ENCODE results near the gene CADPS. TPM values are rescaled to one million over a fixed set of nuclear protein-coding genes. Genes with fewer than 3 reads are reported as not detected.

The CADPS gene
- total RNA-seq, 1 experiment from 2014 or later: not detected

DNA sequence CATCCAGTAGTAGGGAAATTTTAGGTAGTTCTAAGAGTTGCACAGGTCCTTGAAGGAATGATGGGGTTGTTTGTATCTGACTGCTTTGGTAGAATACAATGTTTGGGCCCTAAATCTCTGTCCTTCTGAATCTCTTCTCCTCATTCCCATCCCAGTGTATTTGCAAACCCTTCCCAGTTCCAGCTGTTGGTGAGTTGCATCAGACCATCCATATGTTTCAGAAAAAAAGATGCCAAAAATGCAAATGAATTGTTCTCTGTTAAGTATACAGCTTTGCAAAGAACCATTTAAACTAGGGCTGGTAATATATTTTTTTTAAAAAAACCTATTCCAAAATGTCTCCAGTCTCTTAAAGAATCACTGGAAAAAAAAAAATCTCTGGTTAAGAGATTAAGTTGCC, 251.0 kb downstream of the CADPS start:
- BruUV-seq (replicated peaks): no TSS peak
- Mint-ChIP-seq H3K4me3 (ENCODE audit: low read depth, unreplicated experiment) (no peak overlapping the region), H3K36me3 (ENCODE audit: insufficient read depth, unreplicated experiment) (no peaks in the 10 kb centered on the region), H3K9me3 (ENCODE audit: low read depth, unreplicated experiment) (no peaks in the 10 kb centered on the region), H3K27ac (ENCODE audit: unreplicated experiment) (no peak overlapping the region), H3K4me1 (ENCODE audit: low read depth, unreplicated experiment) (no peaks in the 10 kb centered on the region), H3K27me3 (ENCODE audit: unreplicated experiment) (peaks cover 4% of the 10 kb centered on the region)
- CTCF ChIA-PET: no interaction called here
- DNase-seq: no peak
- intact Hi-C loops (cut with micrococcal nuclease; ENCODE audit: unreplicated experiment): no loop called here
- TF ChIP-seq, protein P1, sequence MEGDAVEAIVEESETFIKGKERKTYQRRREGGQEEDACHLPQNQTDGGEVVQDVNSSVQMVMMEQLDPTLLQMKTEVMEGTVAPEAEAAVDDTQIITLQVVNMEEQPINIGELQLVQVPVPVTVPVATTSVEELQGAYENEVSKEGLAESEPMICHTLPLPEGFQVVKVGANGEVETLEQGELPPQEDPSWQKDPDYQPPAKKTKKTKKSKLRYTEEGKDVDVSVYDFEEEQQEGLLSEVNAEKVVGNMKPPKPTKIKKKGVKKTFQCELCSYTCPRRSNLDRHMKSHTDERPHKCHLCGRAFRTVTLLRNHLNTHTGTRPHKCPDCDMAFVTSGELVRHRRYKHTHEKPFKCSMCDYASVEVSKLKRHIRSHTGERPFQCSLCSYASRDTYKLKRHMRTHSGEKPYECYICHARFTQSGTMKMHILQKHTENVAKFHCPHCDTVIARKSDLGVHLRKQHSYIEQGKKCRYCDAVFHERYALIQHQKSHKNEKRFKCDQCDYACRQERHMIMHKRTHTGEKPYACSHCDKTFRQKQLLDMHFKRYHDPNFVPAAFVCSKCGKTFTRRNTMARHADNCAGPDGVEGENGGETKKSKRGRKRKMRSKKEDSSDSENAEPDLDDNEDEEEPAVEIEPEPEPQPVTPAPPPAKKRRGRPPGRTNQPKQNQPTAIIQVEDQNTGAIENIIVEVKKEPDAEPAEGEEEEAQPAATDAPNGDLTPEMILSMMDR (IDR thresholded peaks at IDR 0.05; ENCODE audit: unreplicated experiment): no peak

DNA sequence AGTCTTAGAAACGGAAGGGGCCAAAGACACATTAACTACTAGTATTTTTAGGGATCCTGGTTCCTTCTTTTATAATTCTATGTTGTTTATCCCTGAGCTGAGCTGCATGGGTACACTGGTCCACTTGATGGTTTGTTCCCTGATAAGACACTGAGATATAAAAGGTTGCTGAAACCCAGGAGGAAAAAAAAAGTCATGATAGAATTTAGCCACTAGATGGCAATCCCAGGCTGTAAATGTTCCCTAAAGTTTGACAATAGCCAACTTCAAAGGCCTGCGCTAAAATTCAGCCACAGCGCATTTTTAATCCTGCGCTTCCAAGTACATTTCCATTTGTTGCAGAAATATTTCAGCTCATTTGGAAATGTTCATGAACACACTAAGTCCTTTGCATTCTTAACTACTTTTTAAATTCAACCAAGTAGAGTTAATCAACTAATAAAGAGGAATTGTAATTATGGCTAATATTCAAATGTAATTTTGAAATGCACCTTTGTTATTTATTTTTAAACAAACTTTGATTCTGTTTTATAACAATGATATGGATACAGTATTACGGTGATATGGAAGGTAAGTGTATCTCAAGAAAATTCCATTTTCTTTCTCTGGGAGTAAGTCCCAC, 252.6 kb downstream of the CADPS start:
- Mint-ChIP-seq H3K9me3 (ENCODE audit: low read depth, unreplicated experiment) (no peaks in the 10 kb centered on the region), H3K27ac (ENCODE audit: unreplicated experiment) (no peak overlapping the region), H3K4me1 (ENCODE audit: low read depth, unreplicated experiment) (no peaks in the 10 kb centered on the region), H3K36me3 (ENCODE audit: insufficient read depth, unreplicated experiment) (no peaks in the 10 kb centered on the region), H3K27me3 (ENCODE audit: unreplicated experiment) (no peaks in the 10 kb centered on the region), H3K4me3 (ENCODE audit: low read depth, unreplicated experiment) (no peak overlapping the region)
- TF ChIP-seq, protein P1 (IDR thresholded peaks at IDR 0.05; ENCODE audit: unreplicated experiment): peak; percentile 28
- no TSS peak for BruUV-seq (replicated peaks)
- CTCF ChIA-PET: interaction anchor here (0.6 kb wide), 1 partner anchor 10 kb away, joined by 3 read pairs; no protein-coding TSS in a partner anchor
- DNase-seq: peak; percentile 28
- intact Hi-C loops (cut with micrococcal nuclease; ENCODE audit: unreplicated experiment): loop anchor here (1.0 kb wide), 2 partner anchors 610 to 712 kb away; no protein-coding TSS in a partner anchor

DNA sequence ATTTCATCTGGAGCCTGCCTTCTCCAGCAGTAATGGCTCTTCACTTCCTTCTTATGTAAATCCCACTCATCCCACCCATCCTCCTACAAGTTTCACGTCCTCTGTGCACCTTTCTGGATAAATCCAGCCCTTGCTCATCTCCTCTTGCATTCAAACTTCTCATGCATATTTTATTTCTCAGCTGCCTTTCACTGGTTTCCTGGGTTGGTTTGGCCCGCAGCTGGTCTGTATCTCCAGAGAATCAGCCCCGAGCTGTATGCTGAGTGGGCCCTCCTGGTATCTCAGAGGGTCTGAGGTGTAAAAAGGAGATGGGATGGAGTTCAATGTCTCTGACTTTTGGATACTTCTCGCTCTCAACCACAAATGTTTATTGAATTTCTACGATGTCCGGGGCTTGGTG, 253.3 kb downstream of the CADPS start:
- H3K36me3 Mint-ChIP-seq (ENCODE audit: insufficient read depth, unreplicated experiment): no peaks in the 10 kb centered on the region
- H3K4me1 Mint-ChIP-seq (ENCODE audit: low read depth, unreplicated experiment): no peaks in the 10 kb centered on the region
- H3K4me3 Mint-ChIP-seq (ENCODE audit: low read depth, unreplicated experiment): no peak overlapping the region
- no peak overlapping the region for H3K27ac Mint-ChIP-seq (ENCODE audit: unreplicated experiment)
- H3K9me3 Mint-ChIP-seq (ENCODE audit: low read depth, unreplicated experiment): no peaks in the 10 kb centered on the region
- no peaks in the 10 kb centered on the region for H3K27me3 Mint-ChIP-seq (ENCODE audit: unreplicated experiment)
- TF ChIP-seq, protein P1 (IDR thresholded peaks at IDR 0.05; ENCODE audit: unreplicated experiment): peak; percentile 3
- CTCF ChIA-PET: interaction anchor here (0.6 kb wide), 1 partner anchor 9 kb away, joined by 3 read pairs; no protein-coding TSS in a partner anchor
- no peak for DNase-seq
- intact Hi-C loops (cut with micrococcal nuclease; ENCODE audit: unreplicated experiment): loop anchor here (1.0 kb wide), 2 partner anchors 610 to 712 kb away; no protein-coding TSS in a partner anchor
- BruUV-seq (replicated peaks): no TSS peak

DNA sequence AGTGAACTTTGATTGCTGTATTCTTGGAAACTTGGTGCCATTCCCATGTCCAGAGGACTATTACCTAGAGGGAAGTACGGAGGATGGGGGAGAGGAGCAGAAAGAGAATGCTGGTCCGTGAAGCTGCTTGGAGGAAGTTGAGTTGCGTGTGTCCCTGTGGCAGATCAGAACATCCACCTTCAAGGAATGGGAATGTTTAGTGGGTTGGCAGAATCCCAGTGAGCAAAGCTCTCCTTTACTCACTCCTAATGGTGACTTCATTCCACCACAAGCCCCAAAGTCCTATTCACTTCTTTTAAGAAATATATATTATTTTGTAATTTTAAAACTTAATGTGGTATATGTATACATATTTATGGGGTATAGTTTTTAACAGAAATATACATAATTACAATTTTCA, 254.0 kb downstream of the CADPS start:
- BruUV-seq (replicated peaks): no TSS peak
- no peaks in the 10 kb centered on the region for H3K36me3 Mint-ChIP-seq (ENCODE audit: insufficient read depth, unreplicated experiment)
- CTCF ChIA-PET: no interaction called here
- H3K4me3 Mint-ChIP-seq (ENCODE audit: low read depth, unreplicated experiment): no peak overlapping the region
- no peak overlapping the region for H3K27ac Mint-ChIP-seq (ENCODE audit: unreplicated experiment)
- H3K27me3 Mint-ChIP-seq (ENCODE audit: unreplicated experiment): no peaks in the 10 kb centered on the region
- TF ChIP-seq, protein P1 (IDR thresholded peaks at IDR 0.05; ENCODE audit: unreplicated experiment): no peak
- H3K9me3 Mint-ChIP-seq (ENCODE audit: low read depth, unreplicated experiment): no peaks in the 10 kb centered on the region
- H3K4me1 Mint-ChIP-seq (ENCODE audit: low read depth, unreplicated experiment): no peaks in the 10 kb centered on the region
- intact Hi-C loops (cut with micrococcal nuclease; ENCODE audit: unreplicated experiment): no loop called here
- no peak for DNase-seq
